ENCODE results near the gene LRCH1. TPM values are rescaled to one million over a fixed set of nuclear protein-coding genes. Genes with fewer than 3 reads are reported as not detected.
A peak's percentile ranks its signal among the peaks of the same experiment; 100 is the strongest.

Gene LRCH1
- total and polyA plus RNA-seq, 2 experiments from 2014 or later: 3.9 to 9.2 TPM

GRCh38 chr13:46660416-46660815 is 107.4 kb downstream of the LRCH1 start:
- no peak for DNase-seq (ENCODE audit: low spot score)
- Histone ChIP-seq H3K27ac (ENCODE audit: low read depth) (no peak overlapping the region), H3F3A (replicated peaks; ENCODE audit: low read depth) (no peaks in the 10 kb centered on the region), H2AFZ (no peak overlapping the region), H3K36me3 (ENCODE audit: insufficient read depth) (no peaks in the 10 kb centered on the region), H3K4me1 (ENCODE audit: insufficient read depth) (peaks cover 26% of the 10 kb centered on the region), H3K9me2 (ENCODE audit: insufficient read depth) (no peaks in the 10 kb centered on the region), H3K4me2 (no peak overlapping the region), H3K79me2 (replicated peaks; ENCODE audit: insufficient read depth) (no peaks in the 10 kb centered on the region; the same call in 1 of the 2 replicates), H4K20me1 (replicated peaks; ENCODE audit: insufficient read depth) (no peaks in the 10 kb centered on the region), H3K27me3 (ENCODE audit: insufficient read depth) (no peaks in the 10 kb centered on the region), H3K4me3 (no peak overlapping the region)
- Mint-ChIP-seq H3K27me3 (ENCODE audit: insufficient read depth, low read depth, poor library complexity) (peaks cover 4% of the 10 kb centered on the region), H3K27ac (no peak overlapping the region; the same call in 1 of the 2 replicates), H3K4me3 (no peak overlapping the region), H3K4me1 (peaks cover 46% of the 10 kb centered on the region), H3K9me3 (no peaks in the 10 kb centered on the region), H3K36me3 (ENCODE audit: low read depth) (no peaks in the 10 kb centered on the region; the same call in 2 of the 3 replicates)
- ATAC-seq: no peak
- TF ChIP-seq CREB1 (CRISPR knock-in tag; IDR thresholded peaks at IDR 0.05; ENCODE audit: low read depth) (no peak), REST (IDR thresholded peaks at IDR 0.05; ENCODE audit: unreplicated experiment) (no peak)

GRCh38 chr13:46660857-46661256 is 107.9 kb downstream of the LRCH1 start:
- H3K9me2 ChIP-seq (ENCODE audit: insufficient read depth): no peaks in the 10 kb centered on the region
- H3K36me3 ChIP-seq (ENCODE audit: insufficient read depth): no peaks in the 10 kb centered on the region
- no peak overlapping the region for H3K4me3 ChIP-seq
- H3K36me3 Mint-ChIP-seq (ENCODE audit: low read depth): no peaks in the 10 kb centered on the region; the same call in 2 of the 3 replicates
- H3K4me1 Mint-ChIP-seq: peaks cover 46% of the 10 kb centered on the region
- H2AFZ ChIP-seq: no peak overlapping the region
- H4K20me1 ChIP-seq (replicated peaks; ENCODE audit: insufficient read depth): no peaks in the 10 kb centered on the region
- H3K4me2 ChIP-seq: no peak overlapping the region
- H3K27ac ChIP-seq (ENCODE audit: low read depth): no peak overlapping the region
- H3K27ac Mint-ChIP-seq: peak overlapping the region; percentile 3; the same call in 1 of the 2 replicates
- peaks cover 5% of the 10 kb centered on the region for H3K27me3 Mint-ChIP-seq (ENCODE audit: insufficient read depth, low read depth, poor library complexity)
- DNase-seq (ENCODE audit: low spot score) (no peak), ATAC-seq (no peak)
- H3K27me3 ChIP-seq (ENCODE audit: insufficient read depth): no peaks in the 10 kb centered on the region
- H3K4me1 ChIP-seq (ENCODE audit: insufficient read depth): peaks cover 31% of the 10 kb centered on the region
- H3K9me3 Mint-ChIP-seq: no peaks in the 10 kb centered on the region
- no peaks in the 10 kb centered on the region for H3F3A ChIP-seq (replicated peaks; ENCODE audit: low read depth)
- no peaks in the 10 kb centered on the region; the same call in 1 of the 2 replicates for H3K79me2 ChIP-seq (replicated peaks; ENCODE audit: insufficient read depth)
- H3K4me3 Mint-ChIP-seq: no peak overlapping the region
- TF ChIP-seq JUNB (IDR thresholded peaks at IDR 0.05; ENCODE audit: unreplicated experiment) (no peak), STAT1 (IDR thresholded peaks at IDR 0.05; ENCODE audit: unreplicated experiment) (no peak), ZNF331 (CRISPR knock-in tag; IDR thresholded peaks at IDR 0.05; ENCODE audit: low read depth) (no peak), CTCF (conservative IDR thresholded peaks at IDR 0.05; ENCODE audit: low read depth in 2 of 2) (no peak), EZH2phosphoT487 (IDR thresholded peaks at IDR 0.05; ENCODE audit: unreplicated experiment) (no peak), POLR2AphosphoS5 (IDR thresholded peaks at IDR 0.05; ENCODE audit: low read depth) (no peak), EZH2 (IDR thresholded peaks at IDR 0.05; ENCODE audit: low read depth, unreplicated experiment) (no peak), CREB1 (CRISPR knock-in tag; IDR thresholded peaks at IDR 0.05; ENCODE audit: low read depth) (no peak), ZNF114 (CRISPR knock-in tag; IDR thresholded peaks at IDR 0.05) (no peak), ZNF462 (CRISPR knock-in tag; IDR thresholded peaks at IDR 0.05) (no peak)
